ENCODE results near the gene DNAL4. TPM values are rescaled to one million over a fixed set of nuclear protein-coding genes. Genes with fewer than 3 reads are reported as not detected.

Gene DNAL4
- total RNA-seq, 1 experiment from 2014 or later = 15.6 TPM

GRCh38 chr22:38829485-38829884, 35.5 kb upstream of the DNAL4 start:
- no peak for DNase-seq
- H3K27me3 Mint-ChIP-seq (ENCODE audit: unreplicated experiment) = peaks cover 33% of the 10 kb centered on the region
- H3K4me3 Mint-ChIP-seq (ENCODE audit: low read depth, unreplicated experiment) = no peak overlapping the region
- no peak overlapping the region for H3K27ac Mint-ChIP-seq (ENCODE audit: unreplicated experiment)
- peaks cover 7% of the 10 kb centered on the region for H3K4me1 Mint-ChIP-seq (ENCODE audit: low read depth, unreplicated experiment)
- no TSS peak for BruUV-seq (replicated peaks)
- no peaks in the 10 kb centered on the region for H3K9me3 Mint-ChIP-seq (ENCODE audit: low read depth, unreplicated experiment)
- intact Hi-C loops (cut with micrococcal nuclease; ENCODE audit: unreplicated experiment) = no loop called here
- H3K36me3 Mint-ChIP-seq (ENCODE audit: insufficient read depth, unreplicated experiment) = no peaks in the 10 kb centered on the region
- TF ChIP-seq, protein P1, sequence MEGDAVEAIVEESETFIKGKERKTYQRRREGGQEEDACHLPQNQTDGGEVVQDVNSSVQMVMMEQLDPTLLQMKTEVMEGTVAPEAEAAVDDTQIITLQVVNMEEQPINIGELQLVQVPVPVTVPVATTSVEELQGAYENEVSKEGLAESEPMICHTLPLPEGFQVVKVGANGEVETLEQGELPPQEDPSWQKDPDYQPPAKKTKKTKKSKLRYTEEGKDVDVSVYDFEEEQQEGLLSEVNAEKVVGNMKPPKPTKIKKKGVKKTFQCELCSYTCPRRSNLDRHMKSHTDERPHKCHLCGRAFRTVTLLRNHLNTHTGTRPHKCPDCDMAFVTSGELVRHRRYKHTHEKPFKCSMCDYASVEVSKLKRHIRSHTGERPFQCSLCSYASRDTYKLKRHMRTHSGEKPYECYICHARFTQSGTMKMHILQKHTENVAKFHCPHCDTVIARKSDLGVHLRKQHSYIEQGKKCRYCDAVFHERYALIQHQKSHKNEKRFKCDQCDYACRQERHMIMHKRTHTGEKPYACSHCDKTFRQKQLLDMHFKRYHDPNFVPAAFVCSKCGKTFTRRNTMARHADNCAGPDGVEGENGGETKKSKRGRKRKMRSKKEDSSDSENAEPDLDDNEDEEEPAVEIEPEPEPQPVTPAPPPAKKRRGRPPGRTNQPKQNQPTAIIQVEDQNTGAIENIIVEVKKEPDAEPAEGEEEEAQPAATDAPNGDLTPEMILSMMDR (IDR thresholded peaks at IDR 0.05; ENCODE audit: unreplicated experiment) = no peak
- CTCF ChIA-PET = no interaction called here

GRCh38 chr22:38828616-38829205, 34.8 kb upstream of the DNAL4 start:
- H3K4me3 Mint-ChIP-seq (ENCODE audit: low read depth, unreplicated experiment) = no peak overlapping the region
- H3K4me1 Mint-ChIP-seq (ENCODE audit: low read depth, unreplicated experiment) = peaks cover 7% of the 10 kb centered on the region
- no peak overlapping the region for H3K27ac Mint-ChIP-seq (ENCODE audit: unreplicated experiment)
- DNase-seq = no peak
- intact Hi-C loops (cut with micrococcal nuclease; ENCODE audit: unreplicated experiment) = no loop called here
- H3K36me3 Mint-ChIP-seq (ENCODE audit: insufficient read depth, unreplicated experiment) = no peaks in the 10 kb centered on the region
- peaks cover 33% of the 10 kb centered on the region for H3K27me3 Mint-ChIP-seq (ENCODE audit: unreplicated experiment)
- H3K9me3 Mint-ChIP-seq (ENCODE audit: low read depth, unreplicated experiment) = no peaks in the 10 kb centered on the region
- TF ChIP-seq, protein P1 (IDR thresholded peaks at IDR 0.05; ENCODE audit: unreplicated experiment) = no peak
- BruUV-seq (replicated peaks) = no TSS peak
- CTCF ChIA-PET = no interaction called here

GRCh38 chr22:38828191-38828590, 34.2 kb upstream of the DNAL4 start:
- CTCF ChIA-PET = no interaction called here
- BruUV-seq (replicated peaks) = no TSS peak
- Mint-ChIP-seq H3K36me3 (ENCODE audit: insufficient read depth, unreplicated experiment) (no peaks in the 10 kb centered on the region), H3K27me3 (ENCODE audit: unreplicated experiment) (peaks cover 33% of the 10 kb centered on the region), H3K27ac (ENCODE audit: unreplicated experiment) (no peak overlapping the region), H3K9me3 (ENCODE audit: low read depth, unreplicated experiment) (no peaks in the 10 kb centered on the region), H3K4me1 (ENCODE audit: low read depth, unreplicated experiment) (peaks cover 7% of the 10 kb centered on the region), H3K4me3 (ENCODE audit: low read depth, unreplicated experiment) (no peak overlapping the region)
- intact Hi-C loops (cut with micrococcal nuclease; ENCODE audit: unreplicated experiment) = no loop called here
- DNase-seq = no peak
- TF ChIP-seq, protein P1 (IDR thresholded peaks at IDR 0.05; ENCODE audit: unreplicated experiment) = no peak

- H3K36me3 Mint-ChIP-seq (ENCODE audit: insufficient read depth, unreplicated experiment) = no peaks in the 10 kb centered on the region
- no peak overlapping the region for H3K4me3 Mint-ChIP-seq (ENCODE audit: low read depth, unreplicated experiment)
- H3K4me1 Mint-ChIP-seq (ENCODE audit: low read depth, unreplicated experiment) = peaks cover 7% of the 10 kb centered on the region
- TF ChIP-seq, protein P1 (IDR thresholded peaks at IDR 0.05; ENCODE audit: unreplicated experiment) = no peak
- CTCF ChIA-PET = no interaction called here
- H3K27me3 Mint-ChIP-seq (ENCODE audit: unreplicated experiment) = peaks cover 38% of the 10 kb centered on the region
- DNase-seq = no peak
- H3K27ac Mint-ChIP-seq (ENCODE audit: unreplicated experiment) = no peak overlapping the region
- H3K9me3 Mint-ChIP-seq (ENCODE audit: low read depth, unreplicated experiment) = no peaks in the 10 kb centered on the region
- intact Hi-C loops (cut with micrococcal nuclease; ENCODE audit: unreplicated experiment) = no loop called here
- BruUV-seq (replicated peaks) = no TSS peak
Observed at GRCh38 chr22:38827510-38827909, 33.6 kb upstream of the DNAL4 start.

Data from Calu3 (cell line).